HG03097 (cell line): ENCODE measurements around the gene CAPZA3.
"Not testable (repeated sequence)": the region's sequence is repeated elsewhere in the genome, so short reads cannot be mapped to it uniquely, and the experiment has no call there.

ENCODE experiments used
- ATAC-seq: cut with Tn5 transposase; IDR thresholded peaks from one replicate; pipeline ENCODE4 v1.9.1; 2021; ENCODE audit not compliant: unreplicated experiment, low FRiP score

Gene CAPZA3

GRCh38 chr12:18737819-18738218 is at the start of gene CAPZA3, which contains the start of gene PLCZ1:
Gene CAPZA3 (plus strand): TSS chr12:18738119. CDS start chr12:18738269, 150 bp downstream.
Gene PLCZ1 (minus strand): TSS chr12:18738012. CDS start chr12:18737371, 641 bp downstream.
- no peak for ATAC-seq

GRCh38 chr12:18689771-18690170 is 48.1 kb upstream of the CAPZA3 start:
- no peak for ATAC-seq

GRCh38 chr12:18690653-18691052 is 47.3 kb upstream of the CAPZA3 start:
- ATAC-seq: no peak

GRCh38 chr12:18693986-18694385 is 43.9 kb upstream of the CAPZA3 start:
- not testable (repeated sequence) for ATAC-seq

GRCh38 chr12:18696971-18697602 is 40.8 kb upstream of the CAPZA3 start:
- no peak for ATAC-seq

GRCh38 chr12:18700271-18700670 is 37.6 kb upstream of the CAPZA3 start:
- ATAC-seq: no peak

- no peak for ATAC-seq
Observed at GRCh38 chr12:18703321-18703720, 34.6 kb upstream of the CAPZA3 start.

- no peak for ATAC-seq
Observed at GRCh38 chr12:18703911-18704310, 34.0 kb upstream of the CAPZA3 start.

- ATAC-seq: no peak
Observed at GRCh38 chr12:18706798-18707197, 31.1 kb upstream of the CAPZA3 start.

GRCh38 chr12:18716236-18716635 is 21.7 kb upstream of the CAPZA3 start:
- ATAC-seq: no peak

GRCh38 chr12:18718462-18718861 is 19.5 kb upstream of the CAPZA3 start:
- ATAC-seq: no peak

GRCh38 chr12:18719922-18720510 is 17.9 kb upstream of the CAPZA3 start:
- ATAC-seq: no peak

- no peak for ATAC-seq
Observed at GRCh38 chr12:18720690-18721089, 17.2 kb upstream of the CAPZA3 start.

GRCh38 chr12:18721452-18721851 is 16.5 kb upstream of the CAPZA3 start:
- ATAC-seq: no peak

- no peak for ATAC-seq
Observed at GRCh38 chr12:18723752-18724151, 14.2 kb upstream of the CAPZA3 start.

- no peak for ATAC-seq
Observed at GRCh38 chr12:18731156-18731555, 6.8 kb upstream of the CAPZA3 start.

GRCh38 chr12:18747895-18748294 is 10.0 kb downstream of the CAPZA3 start:
- ATAC-seq: no peak

GRCh38 chr12:18749386-18749957 is 11.6 kb downstream of the CAPZA3 start:
- ATAC-seq: no peak

GRCh38 chr12:18750085-18750484 is 12.2 kb downstream of the CAPZA3 start:
- no peak for ATAC-seq

- ATAC-seq: no peak
Observed at GRCh38 chr12:18751866-18752265, 13.9 kb downstream of the CAPZA3 start.

GRCh38 chr12:18752280-18752920 is 14.5 kb downstream of the CAPZA3 start:
- ATAC-seq: no peak

GRCh38 chr12:18752947-18753346 is 15.0 kb downstream of the CAPZA3 start:
- ATAC-seq: no peak
